Activated T-helper 1 cell treated with anti-CD3 and anti-CD28 coated beads, Interleukin-12 subunit alpha, Interleukin-12 subunit beta, Interleukin-2, Interleukin-4 antibody, amounts not matched to agents 30 ng/mL and 10 ng/mL and 1 ng/mL, durations not matched to agents 14 hours and 24 hours and 36 hours (primary cell): ENCODE results near the gene KCNC4. TPM values are rescaled to one million over a fixed set of nuclear protein-coding genes. Genes with fewer than 3 reads are reported as not detected.

Experiments used
- DNase-seq: peaks from one replicate; pipeline ENCODE4 v3.0.0; 2021; ENCODE audit warnings: low spot score
- H3K27ac Mint-ChIP-seq: one replicate; pipeline ENCODE4 v1.8.0; 2021; ENCODE audit warnings: mild to moderate bottlenecking, mixed read lengths
- H3K27me3 Mint-ChIP-seq: one replicate; pipeline ENCODE4 v1.8.0; 2022; ENCODE audit warnings: mild to moderate bottlenecking, moderate library complexity, mixed read lengths; ENCODE audit not compliant: insufficient read depth
- H3K36me3 Mint-ChIP-seq: one replicate; pipeline ENCODE4 v1.8.0; 2021; ENCODE audit warnings: low read depth, mixed read lengths
- H3K4me1 Mint-ChIP-seq: one replicate; pipeline ENCODE4 v1.8.0; 2021; ENCODE audit warnings: low read depth, mixed read lengths
- H3K4me3 Mint-ChIP-seq: one replicate; pipeline ENCODE4 v1.8.0; 2021; ENCODE audit warnings: mild to moderate bottlenecking, moderate library complexity, mixed read lengths
- H3K9me3 Mint-ChIP-seq: one replicate; pipeline ENCODE4 v1.8.0; 2021; ENCODE audit warnings: mixed read lengths
- intact Hi-C: fragments of 100-400 bp; cut with micrococcal nuclease; formaldehyde crosslinking; loops from one replicate; pipeline ENCODE4 v1.15.1; 2024
- total RNA-seq: library from RNA; stranded (reverse); gene quantifications from 2 replicates; pipeline ENCODE4 v1.2.3, GENCODE V29; 2022

The KCNC4 gene
- total RNA-seq, 1 donor from 2014 or later = 11.8 TPM

DNA sequence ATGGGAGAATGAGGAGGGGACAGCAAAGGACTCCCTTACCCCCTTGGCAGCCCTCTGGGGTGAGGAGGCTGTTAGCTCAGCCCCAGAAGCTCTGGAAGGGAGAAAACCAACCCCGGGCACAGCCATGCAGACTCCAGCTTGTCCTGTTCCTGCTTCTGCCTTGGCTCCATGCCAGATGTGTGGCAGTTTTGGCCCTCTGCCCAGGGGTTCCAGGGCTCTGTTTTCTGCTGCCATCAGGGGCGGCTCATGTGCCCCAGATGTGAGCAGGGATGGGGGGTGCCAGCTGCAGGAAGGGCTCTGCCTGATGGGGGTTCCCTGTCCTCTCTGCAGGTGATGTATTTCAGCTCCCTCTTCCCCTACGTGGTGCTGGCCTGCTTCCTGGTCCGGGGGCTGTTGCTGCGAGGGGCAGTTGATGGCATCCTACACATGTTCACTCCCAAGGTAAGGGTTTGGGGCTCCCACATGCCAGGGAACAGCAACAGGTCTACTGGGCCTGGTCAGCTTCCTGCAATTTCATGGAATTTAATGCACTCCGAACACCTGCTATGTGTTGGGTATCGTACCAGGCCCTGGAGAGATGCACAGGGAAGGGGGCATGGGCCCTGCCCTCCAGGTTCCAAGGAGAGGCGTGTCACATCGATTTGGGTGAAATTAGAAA, 33.7 kb upstream of the KCNC4 start:
- Mint-ChIP-seq H3K36me3 (no peaks in the 10 kb centered on the region), H3K4me1 (no peaks in the 10 kb centered on the region), H3K27ac (no peak overlapping the region), H3K27me3 (peaks cover 19% of the 10 kb centered on the region), H3K9me3 (no peaks in the 10 kb centered on the region), H3K4me3 (no peak overlapping the region)
- intact Hi-C loops = no loop called here
- DNase-seq = no peak

DNA sequence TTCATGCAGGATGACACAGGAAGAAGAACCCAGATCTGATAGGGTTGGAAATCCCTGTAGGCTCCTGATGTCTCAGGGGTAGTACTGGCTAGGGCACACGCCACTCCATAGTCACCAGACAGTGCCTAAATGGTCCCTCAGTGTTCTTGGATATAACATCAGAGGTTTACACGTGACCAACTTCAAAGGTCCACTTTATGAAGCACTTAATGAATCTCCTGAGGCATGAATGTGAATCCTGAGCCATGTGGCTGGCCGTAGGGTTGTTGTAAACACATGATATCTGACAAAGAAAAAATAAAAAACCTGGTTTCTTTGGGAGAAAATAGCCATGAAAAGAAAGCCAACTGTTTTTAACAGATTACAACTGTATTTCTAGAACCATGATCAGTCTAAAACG, 32.3 kb upstream of the KCNC4 start:
- no peak overlapping the region for H3K27ac Mint-ChIP-seq
- no peak for DNase-seq
- no peaks in the 10 kb centered on the region for H3K9me3 Mint-ChIP-seq
- intact Hi-C loops = no loop called here
- no peak overlapping the region for H3K4me3 Mint-ChIP-seq
- no peaks in the 10 kb centered on the region for H3K36me3 Mint-ChIP-seq
- H3K4me1 Mint-ChIP-seq = no peaks in the 10 kb centered on the region
- peaks cover 17% of the 10 kb centered on the region for H3K27me3 Mint-ChIP-seq

DNA sequence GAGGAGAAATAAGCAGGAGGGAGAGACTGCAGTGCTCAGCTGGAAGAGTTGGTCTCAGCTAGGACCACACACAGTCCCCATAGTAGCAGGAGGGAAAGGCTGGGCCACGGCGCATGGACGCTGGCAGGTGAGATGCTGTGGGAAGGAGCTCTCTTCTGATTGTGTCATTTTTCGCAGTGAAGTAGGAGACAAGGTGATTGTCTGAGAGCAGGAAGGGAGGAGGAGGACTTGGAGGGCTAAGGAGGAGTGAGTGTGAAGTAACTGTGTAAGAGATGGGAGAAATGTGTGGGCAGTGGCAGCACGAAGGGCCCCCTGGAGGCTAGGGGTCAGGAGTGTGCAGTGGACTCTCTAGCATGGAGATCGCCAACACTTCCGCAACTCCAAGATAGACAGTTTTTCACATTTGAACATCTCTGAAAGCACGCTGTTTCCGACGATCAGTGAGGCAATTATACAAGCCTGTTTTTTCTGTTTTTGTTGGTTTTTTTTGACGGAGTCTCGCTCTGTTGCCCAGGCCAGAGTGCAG, 26.4 kb upstream of the KCNC4 start:
- no peaks in the 10 kb centered on the region for H3K36me3 Mint-ChIP-seq
- no peaks in the 10 kb centered on the region for H3K9me3 Mint-ChIP-seq
- H3K4me1 Mint-ChIP-seq = no peaks in the 10 kb centered on the region
- H3K27ac Mint-ChIP-seq = no peak overlapping the region
- DNase-seq = no peak
- intact Hi-C loops = no loop called here
- no peak overlapping the region for H3K4me3 Mint-ChIP-seq
- H3K27me3 Mint-ChIP-seq = peaks cover 18% of the 10 kb centered on the region

DNA sequence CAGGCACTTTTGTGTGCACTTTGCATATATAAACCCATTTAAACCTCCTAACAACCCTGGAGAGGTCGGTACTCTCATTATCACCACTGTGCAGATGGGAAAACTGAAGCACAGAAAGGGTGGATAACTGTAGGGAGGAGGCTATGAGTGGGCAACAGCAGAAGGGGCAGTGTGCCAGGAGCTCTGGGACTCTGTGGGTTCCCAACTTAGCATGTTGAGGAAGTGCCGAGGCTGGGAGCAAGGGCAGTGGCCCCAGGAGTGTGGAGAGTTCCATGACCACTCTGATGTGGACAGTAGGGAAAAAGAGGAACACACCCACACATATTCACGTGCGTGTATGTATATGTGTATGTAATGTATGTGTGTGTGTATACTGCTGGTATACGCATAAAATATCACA, 25.7 kb upstream of the KCNC4 start:
- Mint-ChIP-seq H3K27ac (no peak overlapping the region), H3K36me3 (no peaks in the 10 kb centered on the region), H3K9me3 (no peaks in the 10 kb centered on the region), H3K27me3 (peaks cover 17% of the 10 kb centered on the region), H3K4me1 (no peaks in the 10 kb centered on the region), H3K4me3 (no peak overlapping the region)
- DNase-seq = no peak
- intact Hi-C loops = no loop called here

- no peak for DNase-seq
- Mint-ChIP-seq H3K4me3 (no peak overlapping the region), H3K27me3 (peaks cover 17% of the 10 kb centered on the region), H3K9me3 (no peaks in the 10 kb centered on the region), H3K36me3 (no peaks in the 10 kb centered on the region), H3K4me1 (no peaks in the 10 kb centered on the region), H3K27ac (no peak overlapping the region)
- intact Hi-C loops = no loop called here
Observed at GRCh38 chr1:110185181-110185580, 24.9 kb upstream of the KCNC4 start.

- no peaks in the 10 kb centered on the region for H3K4me1 Mint-ChIP-seq
- intact Hi-C loops = no loop called here
- H3K4me3 Mint-ChIP-seq = no peak overlapping the region
- no peak for DNase-seq
- H3K9me3 Mint-ChIP-seq = no peaks in the 10 kb centered on the region
- H3K27me3 Mint-ChIP-seq = peaks cover 17% of the 10 kb centered on the region
- H3K36me3 Mint-ChIP-seq = no peaks in the 10 kb centered on the region
- H3K27ac Mint-ChIP-seq = no peak overlapping the region
Observed at GRCh38 chr1:110186558-110186957, 23.6 kb upstream of the KCNC4 start.

GRCh38 chr1:110187139-110187890, 22.8 kb upstream of the KCNC4 start:
- no peaks in the 10 kb centered on the region for H3K4me1 Mint-ChIP-seq
- no peaks in the 10 kb centered on the region for H3K36me3 Mint-ChIP-seq
- no peak overlapping the region for H3K27ac Mint-ChIP-seq
- no peak for DNase-seq
- intact Hi-C loops = no loop called here
- H3K27me3 Mint-ChIP-seq = peaks cover 17% of the 10 kb centered on the region
- no peak overlapping the region for H3K4me3 Mint-ChIP-seq
- H3K9me3 Mint-ChIP-seq = no peaks in the 10 kb centered on the region

DNA sequence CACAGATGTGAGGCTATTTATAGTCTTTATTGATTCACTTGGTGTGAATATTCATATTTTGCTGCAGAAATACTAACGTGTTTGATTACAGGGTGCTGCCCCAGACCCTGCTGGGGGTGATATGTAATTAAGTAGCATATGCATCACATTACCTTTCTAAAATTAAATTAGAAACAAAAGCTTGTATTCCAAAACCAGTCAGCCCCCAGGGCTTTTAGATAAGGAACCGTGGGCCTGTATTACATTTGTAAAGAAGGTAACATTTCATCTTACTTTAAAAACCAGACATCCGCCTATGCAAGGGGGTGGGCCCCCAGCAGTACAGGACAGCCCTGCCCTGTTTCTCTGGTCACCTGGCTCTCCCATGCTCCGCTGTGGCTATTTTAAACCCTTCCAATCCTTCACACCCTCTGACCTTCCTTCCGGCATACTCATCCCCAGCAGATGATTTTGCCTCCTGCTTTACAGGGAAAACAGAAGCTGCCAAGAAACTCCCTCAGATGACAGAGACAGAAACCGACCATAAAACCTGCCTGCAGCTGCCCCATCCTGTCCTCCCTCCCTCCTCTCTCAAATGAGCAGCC, 22.0 kb upstream of the KCNC4 start:
- Mint-ChIP-seq H3K27me3 (peaks cover 17% of the 10 kb centered on the region), H3K36me3 (no peaks in the 10 kb centered on the region), H3K4me1 (no peaks in the 10 kb centered on the region), H3K4me3 (no peak overlapping the region), H3K27ac (no peak overlapping the region), H3K9me3 (no peaks in the 10 kb centered on the region)
- intact Hi-C loops = no loop called here
- no peak for DNase-seq

GRCh38 chr1:110189181-110189580, 20.9 kb upstream of the KCNC4 start:
- no peaks in the 10 kb centered on the region for H3K4me1 Mint-ChIP-seq
- intact Hi-C loops = no loop called here
- H3K36me3 Mint-ChIP-seq = no peaks in the 10 kb centered on the region
- no peak overlapping the region for H3K27ac Mint-ChIP-seq
- DNase-seq = no peak
- H3K9me3 Mint-ChIP-seq = no peaks in the 10 kb centered on the region
- H3K27me3 Mint-ChIP-seq = peaks cover 17% of the 10 kb centered on the region
- no peak overlapping the region for H3K4me3 Mint-ChIP-seq

DNA sequence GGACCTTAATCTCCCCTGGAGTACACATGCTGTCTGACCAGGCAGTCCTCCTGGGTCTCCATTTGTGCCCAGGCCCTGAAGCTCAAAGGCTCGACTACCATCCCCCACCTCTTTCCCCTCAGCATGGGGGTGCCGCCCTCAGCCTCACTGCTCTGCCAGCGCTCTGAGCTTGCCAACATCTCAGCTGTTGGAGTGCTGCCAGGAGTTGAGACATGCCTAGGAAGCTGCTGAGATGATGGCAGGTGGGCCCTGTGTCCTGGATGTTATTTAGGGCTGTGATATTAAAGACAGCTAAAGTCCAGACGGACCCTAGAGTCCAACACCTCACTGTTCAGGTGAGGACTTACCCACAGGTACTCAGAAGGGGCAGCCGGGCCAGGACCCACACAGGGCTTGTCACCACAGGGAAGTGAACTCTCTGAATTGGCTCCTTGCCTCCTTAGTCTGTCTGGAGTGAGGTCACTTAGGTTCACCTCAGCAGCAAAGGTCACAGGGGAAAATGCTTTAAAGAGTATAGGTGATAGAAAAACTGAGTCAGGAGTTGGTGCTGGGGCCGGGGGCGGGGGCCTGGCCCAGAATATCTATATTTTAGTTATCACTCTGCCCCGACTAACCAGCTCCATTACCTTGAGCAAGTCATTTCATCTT, 19.7 kb upstream of the KCNC4 start:
- H3K9me3 Mint-ChIP-seq = no peaks in the 10 kb centered on the region
- no peak overlapping the region for H3K4me3 Mint-ChIP-seq
- H3K27me3 Mint-ChIP-seq = peaks cover 10% of the 10 kb centered on the region
- no peaks in the 10 kb centered on the region for H3K4me1 Mint-ChIP-seq
- no peak overlapping the region for H3K27ac Mint-ChIP-seq
- DNase-seq = no peak
- intact Hi-C loops = no loop called here
- no peaks in the 10 kb centered on the region for H3K36me3 Mint-ChIP-seq

DNA sequence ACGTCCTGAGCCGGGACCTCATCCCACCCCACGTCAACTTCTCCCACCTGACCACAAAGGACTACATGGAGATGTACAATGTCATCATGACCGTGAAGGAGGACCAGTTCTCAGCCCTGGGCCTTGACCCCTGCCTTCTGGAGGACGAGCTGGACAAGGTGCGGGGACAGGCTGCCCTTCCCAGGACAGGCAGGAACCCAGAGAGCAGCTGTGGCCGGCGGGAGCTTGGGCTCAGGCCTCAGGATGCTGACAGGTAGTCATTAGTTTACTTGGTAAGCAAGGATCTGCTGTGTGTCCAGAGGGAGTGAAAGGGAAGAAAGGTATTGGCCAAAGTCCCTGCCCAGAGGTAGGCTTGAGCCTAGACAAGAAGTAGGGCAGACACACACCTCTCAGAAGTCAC, 17.6 kb upstream of the KCNC4 start:
- no peaks in the 10 kb centered on the region for H3K9me3 Mint-ChIP-seq
- intact Hi-C loops = no loop called here
- no peak overlapping the region for H3K27ac Mint-ChIP-seq
- no peaks in the 10 kb centered on the region for H3K4me1 Mint-ChIP-seq
- H3K4me3 Mint-ChIP-seq = no peak overlapping the region
- no peaks in the 10 kb centered on the region for H3K36me3 Mint-ChIP-seq
- peaks cover 2% of the 10 kb centered on the region for H3K27me3 Mint-ChIP-seq
- no peak for DNase-seq

- no peaks in the 10 kb centered on the region for H3K9me3 Mint-ChIP-seq
- no peak overlapping the region for H3K27ac Mint-ChIP-seq
- H3K36me3 Mint-ChIP-seq = no peaks in the 10 kb centered on the region
- H3K4me1 Mint-ChIP-seq = no peaks in the 10 kb centered on the region
- intact Hi-C loops = no loop called here
- H3K27me3 Mint-ChIP-seq = peaks cover 1% of the 10 kb centered on the region
- no peak for DNase-seq
- H3K4me3 Mint-ChIP-seq = no peak overlapping the region
Observed at GRCh38 chr1:110195196-110195595, 14.9 kb upstream of the KCNC4 start.
